ENCODE data around the gene LMNA.

DNA sequence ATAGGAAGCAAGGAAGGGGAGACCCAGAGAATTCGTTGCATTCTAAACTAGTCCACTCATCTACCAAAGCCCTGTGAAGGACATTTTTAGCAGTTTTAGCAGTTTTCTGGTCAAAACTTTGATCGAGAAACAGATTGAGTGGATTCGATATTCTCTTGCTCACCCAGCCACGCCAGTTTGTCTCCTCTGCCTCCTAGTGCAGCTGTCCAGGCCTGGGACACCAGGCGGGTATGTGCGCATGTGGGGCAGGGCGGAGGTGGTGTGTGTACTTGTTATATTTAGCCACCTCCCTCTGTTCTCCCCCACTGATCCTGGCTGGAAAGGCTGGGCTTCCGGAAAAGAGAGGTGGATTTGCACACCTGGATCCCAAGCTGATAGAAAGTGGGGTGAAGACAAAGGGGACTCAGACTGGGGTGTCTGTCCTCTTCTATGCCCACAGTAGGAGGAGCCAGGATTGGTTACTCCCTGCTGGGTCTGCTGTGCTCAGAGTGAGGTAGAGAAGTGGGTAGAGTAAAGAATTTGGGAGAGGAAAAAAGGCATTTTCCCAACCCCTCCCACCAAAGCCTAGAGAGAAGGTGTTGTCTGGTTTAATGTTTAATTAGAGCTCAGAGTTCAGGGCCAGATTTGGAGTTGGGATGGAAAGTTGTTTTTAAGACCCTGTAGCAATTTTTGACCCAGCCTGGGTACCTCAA, 3.8 kb downstream of the LMNA start:
- TF ChIP-seq, protein P1, sequence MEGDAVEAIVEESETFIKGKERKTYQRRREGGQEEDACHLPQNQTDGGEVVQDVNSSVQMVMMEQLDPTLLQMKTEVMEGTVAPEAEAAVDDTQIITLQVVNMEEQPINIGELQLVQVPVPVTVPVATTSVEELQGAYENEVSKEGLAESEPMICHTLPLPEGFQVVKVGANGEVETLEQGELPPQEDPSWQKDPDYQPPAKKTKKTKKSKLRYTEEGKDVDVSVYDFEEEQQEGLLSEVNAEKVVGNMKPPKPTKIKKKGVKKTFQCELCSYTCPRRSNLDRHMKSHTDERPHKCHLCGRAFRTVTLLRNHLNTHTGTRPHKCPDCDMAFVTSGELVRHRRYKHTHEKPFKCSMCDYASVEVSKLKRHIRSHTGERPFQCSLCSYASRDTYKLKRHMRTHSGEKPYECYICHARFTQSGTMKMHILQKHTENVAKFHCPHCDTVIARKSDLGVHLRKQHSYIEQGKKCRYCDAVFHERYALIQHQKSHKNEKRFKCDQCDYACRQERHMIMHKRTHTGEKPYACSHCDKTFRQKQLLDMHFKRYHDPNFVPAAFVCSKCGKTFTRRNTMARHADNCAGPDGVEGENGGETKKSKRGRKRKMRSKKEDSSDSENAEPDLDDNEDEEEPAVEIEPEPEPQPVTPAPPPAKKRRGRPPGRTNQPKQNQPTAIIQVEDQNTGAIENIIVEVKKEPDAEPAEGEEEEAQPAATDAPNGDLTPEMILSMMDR (IDR thresholded peaks at IDR 0.05 in 2 of 3, conservative IDR thresholded peaks at IDR 0.05 in 1 of 3; ENCODE audit: control insufficient read depth in 2 of 3, extremely low read depth in 1 of 3, insufficient read depth in 1 of 3, low read depth in 3 of 3, low read length in 3 of 3) = no peak
- no peak for TF ChIP-seq POLR2AphosphoS5 (IDR thresholded peaks at IDR 0.05; ENCODE audit: low read length)
- no peak for TF ChIP-seq NFYA (IDR thresholded peaks at IDR 0.05; ENCODE audit: borderline replicate concordance, low read depth, low read length)
- TF ChIP-seq, protein P2, sequence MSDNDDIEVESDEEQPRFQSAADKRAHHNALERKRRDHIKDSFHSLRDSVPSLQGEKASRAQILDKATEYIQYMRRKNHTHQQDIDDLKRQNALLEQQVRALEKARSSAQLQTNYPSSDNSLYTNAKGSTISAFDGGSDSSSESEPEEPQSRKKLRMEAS (IDR thresholded peaks at IDR 0.05; ENCODE audit: low read depth, low read length) = no peak
- no peak for TF ChIP-seq ZNF274 (IDR thresholded peaks at IDR 0.05; ENCODE audit: insufficient read depth, insufficient read length)
- TF ChIP-seq, protein P3, sequence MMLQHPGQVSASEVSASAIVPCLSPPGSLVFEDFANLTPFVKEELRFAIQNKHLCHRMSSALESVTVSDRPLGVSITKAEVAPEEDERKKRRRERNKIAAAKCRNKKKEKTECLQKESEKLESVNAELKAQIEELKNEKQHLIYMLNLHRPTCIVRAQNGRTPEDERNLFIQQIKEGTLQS (IDR thresholded peaks at IDR 0.05; ENCODE audit: borderline replicate concordance, extremely low read depth, low read depth, low read length) = no peak
- TF ChIP-seq TAF1 (IDR thresholded peaks at IDR 0.05; ENCODE audit: borderline replicate concordance, low read depth, low read length) = no peak
- no peak for TF ChIP-seq SUZ12 (IDR thresholded peaks at IDR 0.05; ENCODE audit: unreplicated experiment)
- TF ChIP-seq CHD2 (IDR thresholded peaks at IDR 0.05; ENCODE audit: borderline replicate concordance, low read depth, low read length) = no peak
- no peak for TF ChIP-seq GABPA (IDR thresholded peaks at IDR 0.05; ENCODE audit: low read depth)
- TF ChIP-seq POLR2A (IDR thresholded peaks at IDR 0.05; ENCODE audit: low read depth, low read length) = no peak
- TF ChIP-seq MYC (IDR thresholded peaks at IDR 0.05; ENCODE audit: insufficient read depth, insufficient read length, insufficient replicate concordance, low read length, severe bottlenecking) = no peak
- TF ChIP-seq RAD21 (IDR thresholded peaks at IDR 0.05; ENCODE audit: insufficient read depth, low read depth, low read length) = no peak

Data from GM12878 (cell line).